T-helper 2 cell (primary cell): ENCODE data around the gene DAGLA.
"Not testable (repeated sequence)": the region's sequence is repeated elsewhere in the genome, so short reads cannot be mapped to it uniquely, and the experiment has no call there.

ENCODE experiments used
- DNase-seq, 5 experiments: peaks; one replicate each; pipeline versions ENCODE4 v3.0.0 to v3.0.0-alpha.2; 2012 to 2022

DAGLA gene

GRCh38 chr11:61660997-61661396 lies 19.2 kb upstream of the DAGLA start:
- not testable (repeated sequence) for DNase-seq

GRCh38 chr11:61666684-61667297 lies 13.4 kb upstream of the DAGLA start:
- DNase-seq: no peak

- DNase-seq: no peak
Observed at GRCh38 chr11:61667684-61668305, 12.4 kb upstream of the DAGLA start.

- DNase-seq: no peak
Observed at GRCh38 chr11:61669417-61669816, 10.8 kb upstream of the DAGLA start.

GRCh38 chr11:61670626-61671025 lies 9.6 kb upstream of the DAGLA start:
- no peak for DNase-seq

GRCh38 chr11:61671527-61671926 lies 8.7 kb upstream of the DAGLA start:
- DNase-seq: no peak

- not testable (repeated sequence) for DNase-seq
Observed at GRCh38 chr11:61673946-61674467, 6.2 kb upstream of the DAGLA start.

- no peak for DNase-seq
Observed at GRCh38 chr11:61675826-61676225, 4.4 kb upstream of the DAGLA start.

- no peak for DNase-seq
Observed at GRCh38 chr11:61679296-61679695, 895 bp upstream of the DAGLA start.

- no peak for DNase-seq
Observed at GRCh38 chr11:61680622-61681221, 531 bp downstream of the DAGLA start.

- DNase-seq: no peak
Observed at GRCh38 chr11:61682093-61682732, 2.0 kb downstream of the DAGLA start.

- DNase-seq: no peak
Observed at GRCh38 chr11:61682906-61683675, 2.9 kb downstream of the DAGLA start.

GRCh38 chr11:61683961-61684869 lies 4.0 kb downstream of the DAGLA start:
- peak in 3 of 5 experiments; percentile 23 to 57 (median 23) for DNase-seq

- no peak for DNase-seq
Observed at GRCh38 chr11:61684870-61685616, 4.9 kb downstream of the DAGLA start.

GRCh38 chr11:61685617-61685967 lies 5.4 kb downstream of the DAGLA start:
- no peak for DNase-seq

GRCh38 chr11:61686066-61686465 lies 5.9 kb downstream of the DAGLA start:
- DNase-seq: no peak

GRCh38 chr11:61686469-61686868 lies 6.3 kb downstream of the DAGLA start:
- DNase-seq: no peak

GRCh38 chr11:61687420-61687819 lies 7.2 kb downstream of the DAGLA start:
- no peak for DNase-seq

GRCh38 chr11:61688365-61689163 lies 8.4 kb downstream of the DAGLA start:
- no peak for DNase-seq

- DNase-seq: no peak
Observed at GRCh38 chr11:61689164-61689496, 8.9 kb downstream of the DAGLA start.
